Nephron progenitor cell (in vitro differentiated cells): ENCODE results near the gene C6orf141.

Experiments used
- DNase-seq: peaks from one replicate; pipeline ENCODE4 v3.0.0; 2021
- H3K27ac Mint-ChIP-seq: 2 replicates; pipeline ENCODE4 v1.8.0; 2021; ENCODE audit warnings: mild to moderate bottlenecking, moderate library complexity, mixed read lengths
- H3K27me3 Mint-ChIP-seq: 2 replicates; pipeline ENCODE4 v1.8.0; 2021; ENCODE audit warnings: mild to moderate bottlenecking, low read depth, mixed read lengths; ENCODE audit not compliant: poor library complexity
- H3K36me3 Mint-ChIP-seq: 2 replicates; pipeline ENCODE4 v1.8.0; 2021; ENCODE audit warnings: low read depth, mixed read lengths
- H3K4me1 Mint-ChIP-seq: 2 replicates; pipeline ENCODE4 v1.8.0; 2021; ENCODE audit warnings: mixed read lengths
- H3K4me3 Mint-ChIP-seq: 2 replicates; pipeline ENCODE4 v1.8.0; 2021; ENCODE audit warnings: mild to moderate bottlenecking, moderate library complexity, mixed read lengths
- H3K9me3 Mint-ChIP-seq: 2 replicates; pipeline ENCODE4 v1.8.0; 2021; ENCODE audit warnings: mild to moderate bottlenecking, moderate library complexity, mixed read lengths
- CTCF ChIP-seq: fragments of 200-600 bp; sonication (generic); IDR thresholded peaks from 2 replicates; pipeline ENCODE4 v1.5.0; 2021; ENCODE audit warnings: antibody characterized with exemption

Gene C6orf141

GRCh38 chr6:49530141-49530776 is 20.2 kb upstream of the C6orf141 start:
- no peak overlapping the region for H3K27ac Mint-ChIP-seq
- no peak overlapping the region for H3K4me3 Mint-ChIP-seq
- H3K36me3 Mint-ChIP-seq, result no peaks in the 10 kb centered on the region
- peaks cover 3% of the 10 kb centered on the region for H3K27me3 Mint-ChIP-seq
- H3K9me3 Mint-ChIP-seq, result no peaks in the 10 kb centered on the region
- H3K4me1 Mint-ChIP-seq, result no peaks in the 10 kb centered on the region
- TF ChIP-seq CTCF, result no peak
- no peak for DNase-seq

GRCh38 chr6:49531774-49532569 is 18.5 kb upstream of the C6orf141 start:
- Mint-ChIP-seq H3K36me3 (no peaks in the 10 kb centered on the region), H3K27me3 (peaks cover 3% of the 10 kb centered on the region), H3K4me1 (no peaks in the 10 kb centered on the region), H3K27ac (no peak overlapping the region), H3K9me3 (no peaks in the 10 kb centered on the region), H3K4me3 (peak overlapping the region; percentile 16)
- DNase-seq, result no peak
- TF ChIP-seq CTCF, result peak; percentile 76

- Mint-ChIP-seq H3K4me3 (no peak overlapping the region), H3K27ac (no peak overlapping the region), H3K27me3 (peaks cover 3% of the 10 kb centered on the region), H3K9me3 (no peaks in the 10 kb centered on the region), H3K4me1 (no peaks in the 10 kb centered on the region), H3K36me3 (no peaks in the 10 kb centered on the region)
- no peak for TF ChIP-seq CTCF
- no peak for DNase-seq
Measured at GRCh38 chr6:49535795-49536194, 14.7 kb upstream of the C6orf141 start.

DNA sequence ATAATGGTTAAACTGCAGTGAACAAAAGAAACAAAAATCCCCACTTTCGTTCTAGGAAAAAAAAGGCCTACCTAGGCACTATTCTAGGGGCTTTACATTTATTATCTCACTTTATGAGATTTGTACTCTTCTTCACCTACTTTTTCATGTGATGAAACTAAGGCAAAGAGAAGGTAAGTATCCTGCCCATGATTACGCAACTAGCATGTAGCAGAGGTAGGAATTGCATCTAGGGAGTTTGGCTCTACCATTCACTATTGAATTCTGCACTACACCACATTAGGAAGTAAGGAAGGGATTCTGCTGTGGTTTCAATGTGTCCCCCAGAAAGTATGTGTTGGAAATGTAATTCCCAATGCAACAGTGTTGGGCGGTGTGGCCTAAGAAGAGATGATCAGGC is 11.4 kb upstream of the C6orf141 start:
- Mint-ChIP-seq H3K4me3 (no peak overlapping the region), H3K9me3 (no peaks in the 10 kb centered on the region), H3K27ac (no peak overlapping the region), H3K27me3 (peaks cover 3% of the 10 kb centered on the region), H3K36me3 (no peaks in the 10 kb centered on the region), H3K4me1 (no peaks in the 10 kb centered on the region)
- no peak for TF ChIP-seq CTCF
- no peak for DNase-seq

DNA sequence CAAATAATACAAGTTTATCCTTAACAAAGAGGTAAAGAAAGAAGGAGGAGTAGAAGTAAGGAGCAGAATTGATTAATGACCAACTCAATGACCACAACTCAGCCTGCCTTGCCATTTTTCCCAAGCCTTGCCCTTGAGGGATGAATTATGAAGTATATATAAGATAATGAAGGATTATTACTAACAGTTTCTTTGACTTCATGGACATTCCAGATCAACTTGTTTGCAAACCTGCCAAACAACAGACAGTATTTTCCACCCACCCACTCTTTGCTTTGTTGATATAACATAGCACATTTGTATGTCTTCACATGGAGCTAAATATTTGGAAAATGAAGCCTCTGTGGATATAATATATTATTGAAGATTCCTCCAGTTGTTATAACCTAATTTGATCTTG is 9.9 kb upstream of the C6orf141 start:
- no peak overlapping the region for H3K27ac Mint-ChIP-seq
- no peaks in the 10 kb centered on the region for H3K36me3 Mint-ChIP-seq
- no peak for DNase-seq
- H3K4me1 Mint-ChIP-seq, result no peaks in the 10 kb centered on the region
- no peak for TF ChIP-seq CTCF
- no peak overlapping the region for H3K4me3 Mint-ChIP-seq
- H3K9me3 Mint-ChIP-seq, result no peaks in the 10 kb centered on the region
- H3K27me3 Mint-ChIP-seq, result peaks cover 3% of the 10 kb centered on the region
